ENCODE measurements around the gene CHAF1A.

CHAF1A gene

DNA sequence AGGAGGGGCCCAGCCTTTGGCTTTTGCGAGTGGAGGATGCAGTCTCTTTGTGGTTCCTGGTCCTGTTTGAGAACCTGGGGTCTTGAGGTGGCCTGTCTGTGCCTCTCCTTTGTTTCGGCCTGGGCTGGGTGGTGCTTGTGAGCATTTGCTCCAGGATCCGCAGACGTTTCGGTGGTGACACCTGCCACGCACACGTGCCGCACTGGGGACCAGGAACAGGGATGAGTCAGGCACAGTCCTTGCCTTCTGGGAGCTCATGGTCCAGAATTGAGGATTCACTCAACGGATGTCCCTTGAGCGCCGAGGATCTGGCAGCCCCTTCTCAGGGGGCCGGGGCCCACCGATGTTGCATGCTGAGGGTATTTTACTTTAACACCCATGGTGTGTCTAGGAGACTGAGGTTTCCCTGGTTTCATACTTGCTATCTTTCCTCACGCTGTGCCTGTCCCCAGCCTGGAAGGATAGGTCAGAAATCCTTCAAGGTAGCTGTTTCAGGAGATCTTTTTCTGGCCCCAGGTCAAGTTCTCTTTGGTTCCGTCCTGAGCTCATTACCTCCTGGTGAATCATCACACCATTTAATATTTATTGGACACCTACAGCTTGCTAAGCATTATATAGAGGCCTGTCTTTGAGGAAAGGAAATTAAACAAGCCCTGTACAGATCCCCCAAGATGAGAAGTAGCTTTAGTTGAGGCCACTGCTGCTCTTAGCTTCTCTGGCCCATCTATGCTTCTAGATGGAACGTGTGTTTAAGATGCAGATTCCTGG, 74.8 kb downstream of the CHAF1A start:
- Histone ChIP-seq H3K36me3 (ENCODE audit: control insufficient read depth, insufficient read depth, low read length, severe bottlenecking) (peaks cover 31% of the 10 kb centered on the region), H3K4me3 (ENCODE audit: low read length) (no peak overlapping the region), H3K27me3 (replicated peaks; ENCODE audit: control insufficient read depth, insufficient read depth, low read length) (no peaks in the 10 kb centered on the region), H3K9ac (ENCODE audit: low read length) (no peak overlapping the region), H3K9me3 (ENCODE audit: control insufficient read depth, low read length) (no peaks in the 10 kb centered on the region), H3K4me1 (ENCODE audit: control insufficient read depth, insufficient read depth, low read length) (peaks cover 12% of the 10 kb centered on the region)
- DNase-seq (ENCODE audit: low read depth): no peak

DNA sequence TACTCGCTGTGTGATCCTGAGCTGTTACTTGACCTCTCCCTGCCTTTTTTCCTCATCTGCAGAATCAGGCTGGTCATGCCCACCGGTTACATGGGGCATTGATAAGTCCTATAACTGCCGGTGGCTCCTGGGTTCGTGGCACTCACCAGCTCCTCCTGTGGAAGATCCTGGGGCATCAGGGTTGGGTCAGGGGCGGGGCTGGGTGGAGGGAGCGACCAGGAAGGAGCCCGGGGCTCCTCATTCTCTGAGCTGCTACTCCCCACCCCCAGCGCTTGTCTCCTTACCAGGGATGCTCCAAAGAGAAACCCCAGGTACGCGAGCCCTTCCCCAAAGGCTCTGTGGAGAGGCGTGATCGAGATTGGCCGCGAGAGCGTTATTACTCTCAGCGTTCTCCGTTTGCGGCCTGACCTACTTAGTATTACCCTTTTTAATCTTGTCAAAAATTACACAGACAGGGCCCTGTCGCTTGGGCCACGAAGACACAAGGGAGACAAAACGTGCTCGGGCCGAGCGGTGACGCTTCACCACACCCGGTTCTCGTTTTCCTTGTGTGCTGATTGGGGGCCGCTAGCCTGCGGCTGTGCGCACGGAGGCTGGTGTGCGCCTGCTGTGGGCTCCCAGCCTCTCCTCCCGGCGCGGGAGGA, 80.4 kb downstream of the CHAF1A start:
- H3K36me3 ChIP-seq (ENCODE audit: control insufficient read depth, insufficient read depth, low read length, severe bottlenecking): peaks cover 16% of the 10 kb centered on the region
- no peaks in the 10 kb centered on the region for H3K27me3 ChIP-seq (replicated peaks; ENCODE audit: control insufficient read depth, insufficient read depth, low read length)
- DNase-seq (ENCODE audit: low read depth): no peak
- H3K4me3 ChIP-seq (ENCODE audit: low read length): no peak overlapping the region
- H3K9me3 ChIP-seq (ENCODE audit: control insufficient read depth, low read length): no peaks in the 10 kb centered on the region
- no peaks in the 10 kb centered on the region for H3K4me1 ChIP-seq (ENCODE audit: control insufficient read depth, insufficient read depth, low read length)
- no peak overlapping the region for H3K9ac ChIP-seq (ENCODE audit: low read length)

DNA sequence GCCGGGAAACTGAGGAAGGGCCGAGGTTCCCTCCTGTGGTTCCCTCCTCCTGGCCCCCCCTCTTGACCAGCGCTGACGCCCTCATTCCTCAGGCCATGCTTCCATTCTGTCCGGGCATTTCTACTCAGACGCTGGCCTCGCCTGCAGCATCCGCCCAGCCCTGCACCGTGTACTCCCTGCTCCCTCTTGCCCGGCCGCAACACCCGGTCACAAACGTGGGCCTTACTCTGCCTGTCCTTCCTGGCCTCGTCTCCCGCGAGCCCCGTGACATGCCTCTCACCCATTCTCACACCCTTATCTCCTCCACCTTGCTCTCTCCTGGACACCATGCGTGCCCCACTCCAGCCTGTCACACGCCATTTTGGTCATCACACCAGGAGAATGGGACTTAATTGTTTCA, 80.9 kb downstream of the CHAF1A start:
- H3K36me3 ChIP-seq (ENCODE audit: control insufficient read depth, insufficient read depth, low read length, severe bottlenecking): peaks cover 17% of the 10 kb centered on the region

DNA sequence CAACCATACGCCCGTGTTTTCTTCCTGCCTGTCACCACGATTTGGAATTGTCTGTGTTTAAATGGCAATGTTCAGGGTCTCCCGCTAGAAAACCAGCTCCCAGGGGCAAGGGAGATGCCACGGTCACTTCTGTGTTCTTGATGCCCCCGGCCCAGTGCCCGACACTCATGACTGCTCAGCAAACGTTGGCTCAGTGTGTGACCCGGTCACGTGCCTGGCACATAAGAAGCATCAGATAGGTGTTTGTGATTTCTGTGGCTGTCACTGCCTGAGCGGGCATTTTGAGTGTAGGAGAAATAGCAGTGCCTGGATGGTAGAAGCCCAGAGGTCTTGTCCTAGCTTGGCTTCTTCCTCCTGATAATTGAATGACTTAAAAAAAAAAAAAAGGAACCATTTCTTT, 85.1 kb downstream of the CHAF1A start:
- no peaks in the 10 kb centered on the region for H3K9me3 ChIP-seq (ENCODE audit: control insufficient read depth, low read length)
- H3K27me3 ChIP-seq (replicated peaks; ENCODE audit: control insufficient read depth, insufficient read depth, low read length): no peaks in the 10 kb centered on the region
- no peak for DNase-seq (ENCODE audit: low read depth)
- H3K36me3 ChIP-seq (ENCODE audit: control insufficient read depth, insufficient read depth, low read length, severe bottlenecking): peaks cover 35% of the 10 kb centered on the region
- no peak overlapping the region for H3K9ac ChIP-seq (ENCODE audit: low read length)
- H3K4me3 ChIP-seq (ENCODE audit: low read length): no peak overlapping the region
- no peaks in the 10 kb centered on the region for H3K4me1 ChIP-seq (ENCODE audit: control insufficient read depth, insufficient read depth, low read length)

More for the DNA sequence above, 80.9 kb downstream of the CHAF1A start:
- no peaks in the 10 kb centered on the region for H3K9me3 ChIP-seq (ENCODE audit: control insufficient read depth, low read length)
- H3K9ac ChIP-seq (ENCODE audit: low read length): no peak overlapping the region
- H3K4me1 ChIP-seq (ENCODE audit: control insufficient read depth, insufficient read depth, low read length): no peaks in the 10 kb centered on the region
- DNase-seq (ENCODE audit: low read depth): no peak
- H3K27me3 ChIP-seq (replicated peaks; ENCODE audit: control insufficient read depth, insufficient read depth, low read length): no peaks in the 10 kb centered on the region
- H3K4me3 ChIP-seq (ENCODE audit: low read length): no peak overlapping the region

DNA sequence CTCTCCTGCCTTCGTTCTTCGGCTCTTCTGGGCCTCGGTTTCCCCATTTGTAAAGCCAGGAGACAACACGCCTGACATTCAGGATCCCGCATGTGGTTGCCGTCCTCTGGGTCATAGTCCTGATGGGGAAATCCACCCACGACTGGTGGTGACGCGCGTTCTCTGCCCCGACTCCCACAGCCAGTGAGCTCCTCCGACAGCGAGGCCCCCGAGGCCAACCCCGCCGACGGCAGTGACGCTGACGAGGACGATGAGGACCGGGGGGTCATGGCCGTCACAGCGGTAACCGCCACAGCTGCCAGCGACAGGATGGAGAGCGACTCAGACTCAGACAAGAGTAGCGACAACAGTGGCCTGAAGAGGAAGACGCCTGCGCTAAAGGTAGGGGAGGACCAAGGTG, 86.1 kb downstream of the CHAF1A start:
- H3K36me3 ChIP-seq (ENCODE audit: control insufficient read depth, insufficient read depth, low read length, severe bottlenecking): peaks cover 34% of the 10 kb centered on the region
- no peaks in the 10 kb centered on the region for H3K27me3 ChIP-seq (replicated peaks; ENCODE audit: control insufficient read depth, insufficient read depth, low read length)
- no peak overlapping the region for H3K4me3 ChIP-seq (ENCODE audit: low read length)
- no peak for DNase-seq (ENCODE audit: low read depth)
- H3K9ac ChIP-seq (ENCODE audit: low read length): no peak overlapping the region
- H3K9me3 ChIP-seq (ENCODE audit: control insufficient read depth, low read length): no peaks in the 10 kb centered on the region
- H3K4me1 ChIP-seq (ENCODE audit: control insufficient read depth, insufficient read depth, low read length): no peaks in the 10 kb centered on the region

DNA sequence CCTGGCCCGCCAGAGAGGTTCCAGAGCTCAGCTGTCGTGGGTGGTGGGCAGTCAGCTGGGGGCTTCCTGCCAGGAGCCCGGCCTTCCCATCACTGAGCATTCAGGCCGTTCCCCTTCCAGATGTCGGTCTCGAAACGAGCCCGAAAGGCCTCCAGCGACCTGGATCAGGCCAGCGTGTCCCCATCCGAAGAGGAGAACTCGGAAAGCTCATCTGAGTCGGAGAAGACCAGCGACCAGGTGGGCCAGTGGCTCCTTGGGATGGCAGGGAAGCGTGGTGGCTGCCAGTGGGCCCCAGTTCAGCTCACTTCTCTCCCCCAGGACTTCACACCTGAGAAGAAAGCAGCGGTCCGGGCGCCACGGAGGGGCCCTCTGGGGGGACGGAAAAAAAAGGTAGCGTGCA, 89.0 kb downstream of the CHAF1A start:
- Histone ChIP-seq H3K9ac (ENCODE audit: low read length) (no peak overlapping the region), H3K36me3 (ENCODE audit: control insufficient read depth, insufficient read depth, low read length, severe bottlenecking) (peaks cover 60% of the 10 kb centered on the region), H3K4me1 (ENCODE audit: control insufficient read depth, insufficient read depth, low read length) (no peaks in the 10 kb centered on the region), H3K27me3 (replicated peaks; ENCODE audit: control insufficient read depth, insufficient read depth, low read length) (no peaks in the 10 kb centered on the region), H3K4me3 (ENCODE audit: low read length) (no peak overlapping the region), H3K9me3 (ENCODE audit: control insufficient read depth, low read length) (no peaks in the 10 kb centered on the region)
- DNase-seq (ENCODE audit: low read depth): no peak

DNA sequence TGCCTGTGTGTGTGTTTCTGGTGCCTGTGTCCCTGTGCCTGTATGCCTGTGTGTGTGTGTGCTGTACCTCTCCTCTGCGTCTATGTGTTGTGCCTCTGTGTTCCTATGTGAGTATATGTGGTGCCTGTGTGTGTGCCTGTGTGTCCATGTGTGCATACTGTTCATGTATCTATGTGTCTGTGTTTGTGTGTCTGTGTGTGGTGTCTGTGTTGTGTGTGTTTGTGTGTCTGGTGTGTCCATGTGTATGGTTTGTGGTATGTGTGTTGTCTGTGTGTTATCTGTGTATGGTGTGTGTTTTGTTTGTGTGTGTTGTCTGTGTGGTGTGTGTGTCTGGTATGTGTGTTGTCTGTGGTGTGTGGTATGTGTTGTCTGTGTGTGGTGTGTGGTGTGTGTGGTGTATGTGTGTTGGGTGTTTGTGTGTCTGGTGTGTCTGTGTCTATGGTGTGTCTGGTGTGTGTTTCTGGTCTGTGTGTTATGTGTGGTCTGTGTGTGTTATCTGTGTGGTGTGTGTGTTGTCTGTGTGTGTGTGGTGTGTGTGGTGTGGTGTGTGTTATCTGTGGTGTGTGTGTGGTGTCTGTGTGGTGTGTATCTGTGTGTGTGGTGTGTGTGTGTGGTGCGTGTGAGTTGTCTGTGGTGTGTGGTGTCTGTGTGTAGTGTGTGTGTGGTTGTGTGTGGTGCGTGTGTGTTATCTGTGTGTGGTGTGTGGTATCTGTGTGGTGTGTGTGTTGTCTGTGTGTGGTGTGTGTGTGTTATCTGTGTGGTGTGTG, 90.1 kb downstream of the CHAF1A start:
- DNase-seq (ENCODE audit: low read depth): no peak
- Histone ChIP-seq H3K4me3 (ENCODE audit: low read length) (no peak overlapping the region), H3K9ac (ENCODE audit: low read length) (no peak overlapping the region), H3K4me1 (ENCODE audit: control insufficient read depth, insufficient read depth, low read length) (no peaks in the 10 kb centered on the region), H3K9me3 (ENCODE audit: control insufficient read depth, low read length) (no peaks in the 10 kb centered on the region), H3K36me3 (ENCODE audit: control insufficient read depth, insufficient read depth, low read length, severe bottlenecking) (peaks cover 67% of the 10 kb centered on the region), H3K27me3 (replicated peaks; ENCODE audit: control insufficient read depth, insufficient read depth, low read length) (no peaks in the 10 kb centered on the region)

Measured in adipocyte (in vitro differentiated cells).